Stimulated activated CD4-positive, alpha-beta T cell treated with anti-CD3 and anti-CD28 coated beads, Interleukin-1b, Interleukin-23, amount 100 ng/mL, for 1 hour (primary cell): Measurements from ENCODE around the gene TMOD2.

ENCODE experiments used
- DNase-seq, 2 donors: peaks; one replicate each; pipeline ENCODE4 v3.0.0-alpha.2; 2020; ENCODE audit warnings: low read depth in 2 of 2

Gene TMOD2

DNA sequence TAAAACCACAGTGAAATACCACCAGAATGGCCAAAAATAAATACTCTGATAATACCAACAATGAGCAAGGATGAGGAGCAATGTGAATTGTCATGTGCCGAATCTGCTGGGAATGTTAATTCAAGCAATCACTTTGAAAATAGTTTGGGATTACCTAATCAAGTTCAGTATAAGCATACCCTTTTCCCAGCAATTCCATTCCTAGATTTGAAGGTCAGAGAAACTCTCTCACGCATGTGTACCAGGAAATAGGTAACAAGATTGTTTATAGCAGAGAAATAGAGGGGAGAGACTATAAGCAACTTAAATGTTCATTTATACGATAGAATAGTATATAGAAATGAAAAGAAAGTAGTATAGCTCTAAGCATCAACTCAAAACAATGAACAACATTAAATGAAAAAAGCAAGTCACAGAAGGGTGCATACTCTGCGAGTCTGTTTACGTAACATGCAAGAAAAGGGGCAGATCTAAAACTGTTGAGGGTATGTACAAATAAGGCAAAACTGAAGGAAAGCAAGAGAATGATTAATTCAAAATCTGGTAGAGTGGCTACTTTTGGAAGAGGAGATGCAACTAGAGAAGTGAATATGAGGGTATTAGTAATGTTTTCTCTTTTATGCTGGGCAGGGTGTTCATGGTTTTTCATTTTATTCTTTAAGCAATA is 105.5 kb downstream of the TMOD2 start:
- DNase-seq: no peak

DNA sequence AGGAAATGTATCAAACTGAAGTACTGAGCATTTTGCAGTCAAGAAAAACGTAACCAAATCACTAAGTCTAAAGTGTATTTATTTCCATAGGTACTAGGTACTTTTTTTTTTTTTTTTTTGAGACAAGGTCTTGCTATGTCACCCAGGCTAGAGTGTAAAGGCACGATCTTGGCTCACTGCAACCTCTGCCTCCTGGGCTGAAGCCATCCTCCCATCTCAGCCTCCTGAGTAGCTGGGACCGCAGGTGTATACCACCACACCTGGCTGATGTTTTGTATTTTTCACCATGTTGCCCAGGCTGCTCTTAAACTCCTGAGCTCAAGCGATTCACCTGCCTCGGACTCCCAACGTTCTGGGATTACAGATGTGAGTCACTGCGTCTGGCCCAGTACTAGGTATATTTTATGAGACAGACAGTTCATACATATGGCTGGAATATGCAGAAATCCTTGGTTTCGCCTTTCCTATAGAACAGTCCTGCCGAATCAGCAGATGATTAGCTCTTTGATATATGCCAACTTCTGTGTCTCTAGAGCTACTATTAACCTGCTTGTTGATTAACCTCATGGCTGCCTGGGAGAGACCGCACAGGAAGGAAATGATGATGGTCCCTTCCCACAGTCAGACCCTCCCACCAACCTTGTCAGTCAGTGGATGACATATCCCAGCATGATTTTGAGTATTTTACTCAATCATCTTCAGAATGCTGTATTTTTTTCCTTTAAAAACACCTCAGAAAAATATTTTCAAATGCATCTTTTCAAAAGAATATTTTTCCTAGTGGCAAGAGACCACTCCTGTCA is 110.4 kb downstream of the TMOD2 start:
- DNase-seq: peak; percentile 13 to 14

DNA sequence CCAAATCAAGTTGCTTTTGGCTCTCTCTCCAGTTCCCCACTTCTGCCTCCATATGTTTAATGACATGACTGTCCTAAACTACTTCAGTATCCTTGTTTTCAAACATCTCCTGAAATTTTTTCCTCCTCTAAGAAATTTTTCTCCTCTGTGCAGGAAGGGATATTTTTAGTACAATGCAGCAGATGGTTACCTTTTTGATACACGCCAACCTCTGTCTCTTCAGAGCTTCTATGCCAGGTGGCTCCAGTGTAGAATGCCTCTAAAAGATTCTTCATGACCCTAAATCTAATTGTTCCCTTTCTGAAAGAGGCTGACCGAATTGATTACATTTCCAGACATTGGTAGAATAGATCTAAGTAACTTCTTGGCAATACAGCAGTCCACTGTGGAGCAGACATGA is 111.7 kb downstream of the TMOD2 start:
- DNase-seq: no peak

DNA sequence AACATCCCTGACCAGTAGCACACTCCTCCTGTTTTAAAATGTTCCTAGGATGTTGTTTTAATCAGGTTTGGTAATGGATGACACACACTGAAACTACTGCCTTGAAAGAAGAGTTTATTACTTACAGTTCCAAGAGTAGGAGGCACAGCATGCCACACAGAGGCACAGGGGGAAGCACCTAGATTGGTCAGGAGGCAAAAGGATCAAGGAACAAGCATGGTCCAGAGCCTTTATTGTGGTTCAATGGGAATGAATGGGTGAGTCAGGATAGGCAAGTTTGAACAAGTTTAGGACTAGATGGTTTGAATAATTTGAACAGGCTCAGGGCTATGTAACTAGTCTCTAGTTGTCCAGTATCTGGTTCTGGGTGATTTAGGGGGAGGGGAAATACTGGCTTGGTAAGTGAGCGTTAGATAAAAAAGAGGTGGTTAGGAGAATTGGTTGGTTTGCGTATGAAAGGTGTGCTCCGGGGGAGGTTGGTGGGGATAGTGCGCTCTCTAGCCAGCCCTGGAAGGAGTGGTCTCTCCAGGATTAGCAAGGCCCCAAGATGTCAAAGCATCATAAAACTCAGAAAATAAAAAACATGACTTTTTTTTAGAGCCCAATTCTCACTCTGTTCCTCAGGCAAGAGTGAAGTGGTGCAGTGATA is 113.1 kb downstream of the TMOD2 start:
- DNase-seq: no peak

DNA sequence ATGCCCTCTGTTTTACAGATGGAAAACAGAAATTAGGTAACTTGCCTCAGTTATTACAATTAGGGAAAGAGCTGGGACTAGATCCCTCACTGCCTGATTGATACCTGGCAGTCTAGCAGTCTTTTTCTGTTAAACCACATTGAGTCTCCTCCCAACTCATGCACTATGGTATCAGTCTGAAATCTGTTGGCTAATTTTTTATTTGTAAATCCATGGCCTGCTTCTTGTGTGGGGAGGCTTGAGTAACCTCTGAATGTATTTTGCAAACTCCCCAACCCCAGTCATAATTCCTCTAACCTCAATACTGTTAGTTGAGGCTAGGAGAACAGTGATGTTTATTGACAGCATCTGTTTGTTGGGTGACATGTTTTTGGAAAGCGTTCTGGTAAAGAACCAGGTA is 113.9 kb downstream of the TMOD2 start:
- DNase-seq: no peak
